ENCODE results near the gene OOSP2. TPM values are rescaled to one million over a fixed set of nuclear protein-coding genes. Genes with fewer than 3 reads are reported as not detected.
"Not testable (repeated sequence)": the region's sequence is repeated elsewhere in the genome, so short reads cannot be mapped to it uniquely, and the experiment has no call there.

OOSP2 gene
- total RNA-seq, 6 experiments from 2014 or later, result not detected

GRCh38 chr11:60005360-60005759, 34.8 kb upstream of the OOSP2 start:
- Mint-ChIP-seq H3K9me3 (peaks cover 12% of the 10 kb centered on the region), H3K4me1 (ENCODE audit: low read depth) (no peaks in the 10 kb centered on the region), H3K36me3 (ENCODE audit: low read depth) (no peaks in the 10 kb centered on the region; the same call in 1 of the 2 replicates), H3K27me3 (ENCODE audit: insufficient read depth) (peaks cover 2% of the 10 kb centered on the region; the same call in 1 of the 2 replicates), H3K27ac (no peak overlapping the region), H3K4me3 (no peak overlapping the region)
- TF ChIP-seq, protein P1, sequence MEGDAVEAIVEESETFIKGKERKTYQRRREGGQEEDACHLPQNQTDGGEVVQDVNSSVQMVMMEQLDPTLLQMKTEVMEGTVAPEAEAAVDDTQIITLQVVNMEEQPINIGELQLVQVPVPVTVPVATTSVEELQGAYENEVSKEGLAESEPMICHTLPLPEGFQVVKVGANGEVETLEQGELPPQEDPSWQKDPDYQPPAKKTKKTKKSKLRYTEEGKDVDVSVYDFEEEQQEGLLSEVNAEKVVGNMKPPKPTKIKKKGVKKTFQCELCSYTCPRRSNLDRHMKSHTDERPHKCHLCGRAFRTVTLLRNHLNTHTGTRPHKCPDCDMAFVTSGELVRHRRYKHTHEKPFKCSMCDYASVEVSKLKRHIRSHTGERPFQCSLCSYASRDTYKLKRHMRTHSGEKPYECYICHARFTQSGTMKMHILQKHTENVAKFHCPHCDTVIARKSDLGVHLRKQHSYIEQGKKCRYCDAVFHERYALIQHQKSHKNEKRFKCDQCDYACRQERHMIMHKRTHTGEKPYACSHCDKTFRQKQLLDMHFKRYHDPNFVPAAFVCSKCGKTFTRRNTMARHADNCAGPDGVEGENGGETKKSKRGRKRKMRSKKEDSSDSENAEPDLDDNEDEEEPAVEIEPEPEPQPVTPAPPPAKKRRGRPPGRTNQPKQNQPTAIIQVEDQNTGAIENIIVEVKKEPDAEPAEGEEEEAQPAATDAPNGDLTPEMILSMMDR (IDR thresholded peaks at IDR 0.05), result no peak
- DNase-seq, result no peak

DNA sequence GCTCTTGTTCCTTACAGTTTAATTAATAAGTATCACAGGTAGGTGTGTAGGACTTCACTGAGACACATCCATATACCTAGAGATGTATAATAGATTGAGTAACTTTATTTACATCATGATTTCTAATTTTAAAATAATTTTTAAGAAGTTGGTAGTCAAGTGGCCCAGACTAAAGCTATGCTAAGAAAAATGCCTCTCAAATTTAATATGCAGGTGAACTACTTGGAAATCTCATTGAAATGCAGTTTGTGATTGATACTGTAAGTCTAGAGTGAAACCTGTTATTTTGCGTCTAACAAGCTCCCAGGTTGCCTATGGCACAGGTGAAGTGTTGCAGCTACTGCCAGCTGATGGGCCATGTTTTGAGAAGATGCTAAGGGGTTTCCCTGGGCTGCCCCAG, 23.3 kb upstream of the OOSP2 start, which contains the start of gene OOSP4B:
Gene OOSP4B (plus strand): TSS at position 301 of the 400 bp plus-strand sequence.
- H3K4me3 Mint-ChIP-seq, result no peak within 1 kb of the TSS
- DNase-seq, result no peak
- TF ChIP-seq, protein P1 (IDR thresholded peaks at IDR 0.05), result no peak
- H3K36me3 Mint-ChIP-seq (ENCODE audit: low read depth), result peaks cover 8% of the 10 kb centered on the region
- H3K27me3 Mint-ChIP-seq (ENCODE audit: insufficient read depth), result no peaks in the 10 kb centered on the region; the same call in 1 of the 2 replicates
- peaks cover 17% of the 10 kb centered on the region for H3K9me3 Mint-ChIP-seq
- no peak within 1 kb of the TSS for H3K27ac Mint-ChIP-seq
- H3K4me1 Mint-ChIP-seq (ENCODE audit: low read depth), result no peaks in the 10 kb centered on the region

DNA sequence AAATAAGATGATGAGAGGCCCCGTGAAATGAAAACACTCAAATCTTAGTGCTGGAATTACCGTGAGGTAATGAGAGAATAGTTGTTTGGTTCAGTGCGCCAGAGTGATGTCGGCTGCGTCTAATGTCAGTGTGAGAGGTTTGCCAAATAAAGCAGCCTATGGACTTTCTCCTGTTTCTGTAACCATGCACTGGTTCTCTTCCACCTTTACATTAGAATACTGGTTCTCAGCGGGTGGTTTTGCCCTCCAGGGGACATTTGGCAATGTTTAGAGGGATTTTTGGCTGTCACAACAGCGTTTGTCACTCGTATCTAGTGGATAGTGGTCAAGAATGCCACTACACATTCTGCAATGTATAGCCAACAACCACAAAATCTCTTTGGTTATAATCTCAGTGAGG, 22.2 kb upstream of the OOSP2 start:
- no peak for DNase-seq
- Mint-ChIP-seq H3K27me3 (ENCODE audit: insufficient read depth) (no peaks in the 10 kb centered on the region; the same call in 1 of the 2 replicates), H3K4me3 (no peak overlapping the region), H3K9me3 (peaks cover 17% of the 10 kb centered on the region), H3K4me1 (ENCODE audit: low read depth) (no peaks in the 10 kb centered on the region), H3K27ac (no peak overlapping the region), H3K36me3 (ENCODE audit: low read depth) (peaks cover 8% of the 10 kb centered on the region)
- TF ChIP-seq, protein P1 (IDR thresholded peaks at IDR 0.05), result no peak

DNA sequence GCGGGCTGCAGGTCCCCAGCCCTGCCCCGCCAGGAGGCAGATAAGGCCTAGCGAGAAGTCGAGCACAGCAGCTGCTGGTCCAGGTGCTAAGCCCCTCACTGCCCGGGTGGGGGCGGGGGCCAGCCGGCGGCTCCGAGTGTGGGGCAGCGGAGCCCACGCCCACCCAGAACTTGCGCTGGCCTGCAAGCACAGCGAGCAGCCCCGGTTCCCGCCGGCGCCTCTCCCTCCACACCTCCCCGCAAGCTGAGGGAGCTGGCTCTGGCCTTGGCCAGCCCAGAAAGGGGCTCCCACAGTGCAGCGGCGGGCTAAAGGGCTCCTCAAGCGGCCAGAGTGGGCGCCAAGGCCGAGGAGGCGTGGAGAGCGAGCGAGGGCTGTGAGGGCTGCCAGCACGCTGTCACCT, 19.8 kb upstream of the OOSP2 start:
- H3K4me3 Mint-ChIP-seq; H3K36me3 Mint-ChIP-seq (ENCODE audit: low read depth); H3K27ac Mint-ChIP-seq; H3K4me1 Mint-ChIP-seq (ENCODE audit: low read depth); DNase-seq; H3K27me3 Mint-ChIP-seq (ENCODE audit: insufficient read depth): not testable (repeated sequence)
- H3K9me3 Mint-ChIP-seq, result peaks cover 17% of the 10 kb centered on the region

GRCh38 chr11:60029015-60029632, 11.1 kb upstream of the OOSP2 start:
- peaks cover 26% of the 10 kb centered on the region for H3K9me3 Mint-ChIP-seq
- H3K36me3 Mint-ChIP-seq (ENCODE audit: low read depth), result no peaks in the 10 kb centered on the region
- no peaks in the 10 kb centered on the region for H3K27me3 Mint-ChIP-seq (ENCODE audit: insufficient read depth)
- DNase-seq, result no peak
- no peak overlapping the region for H3K27ac Mint-ChIP-seq
- TF ChIP-seq, protein P1 (IDR thresholded peaks at IDR 0.05), result no peak
- no peak overlapping the region for H3K4me3 Mint-ChIP-seq
- H3K4me1 Mint-ChIP-seq (ENCODE audit: low read depth), result no peaks in the 10 kb centered on the region

GRCh38 chr11:60050422-60050821, 10.2 kb downstream of the OOSP2 start:
- not testable (repeated sequence) for H3K4me3 Mint-ChIP-seq; H3K27ac Mint-ChIP-seq; H3K36me3 Mint-ChIP-seq (ENCODE audit: low read depth)

DNA sequence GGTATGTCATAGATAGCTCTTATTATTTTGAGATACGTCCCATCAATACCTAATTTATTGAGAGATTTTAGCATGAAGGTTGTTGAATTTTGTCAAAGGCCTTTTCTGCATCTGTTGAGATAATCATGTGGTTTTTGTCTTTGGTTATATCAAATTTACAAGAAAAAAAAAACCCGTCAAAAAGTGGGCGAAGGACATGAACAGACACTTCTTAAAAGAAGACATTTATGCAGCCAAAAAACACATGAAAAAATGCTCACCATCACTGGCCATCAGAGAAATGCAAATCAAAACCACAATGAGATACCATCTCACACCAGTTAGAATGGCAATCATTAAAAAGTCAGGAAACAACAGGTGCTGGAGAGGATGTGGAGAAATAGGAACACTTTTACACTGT, 10.6 kb downstream of the OOSP2 start:
- not testable (repeated sequence) for H3K36me3 Mint-ChIP-seq (ENCODE audit: low read depth); H3K4me1 Mint-ChIP-seq (ENCODE audit: low read depth); H3K27ac Mint-ChIP-seq; H3K27me3 Mint-ChIP-seq (ENCODE audit: insufficient read depth); DNase-seq; H3K4me3 Mint-ChIP-seq; H3K9me3 Mint-ChIP-seq

More at GRCh38 chr11:60050422-60050821, 10.2 kb downstream of the OOSP2 start:
- H3K9me3 Mint-ChIP-seq; H3K4me1 Mint-ChIP-seq (ENCODE audit: low read depth); DNase-seq; H3K27me3 Mint-ChIP-seq (ENCODE audit: insufficient read depth): not testable (repeated sequence)
